NCI-H1417 treated with DMSO at 0.1 percent for 48 hours (cell line): ENCODE measurements around the gene RAB26.

ENCODE experiments used
- DNase-seq: peaks from one replicate; lab custom pipeline; 2025; lab: John Stamatoyannopoulos, UW

RAB26 gene

DNA sequence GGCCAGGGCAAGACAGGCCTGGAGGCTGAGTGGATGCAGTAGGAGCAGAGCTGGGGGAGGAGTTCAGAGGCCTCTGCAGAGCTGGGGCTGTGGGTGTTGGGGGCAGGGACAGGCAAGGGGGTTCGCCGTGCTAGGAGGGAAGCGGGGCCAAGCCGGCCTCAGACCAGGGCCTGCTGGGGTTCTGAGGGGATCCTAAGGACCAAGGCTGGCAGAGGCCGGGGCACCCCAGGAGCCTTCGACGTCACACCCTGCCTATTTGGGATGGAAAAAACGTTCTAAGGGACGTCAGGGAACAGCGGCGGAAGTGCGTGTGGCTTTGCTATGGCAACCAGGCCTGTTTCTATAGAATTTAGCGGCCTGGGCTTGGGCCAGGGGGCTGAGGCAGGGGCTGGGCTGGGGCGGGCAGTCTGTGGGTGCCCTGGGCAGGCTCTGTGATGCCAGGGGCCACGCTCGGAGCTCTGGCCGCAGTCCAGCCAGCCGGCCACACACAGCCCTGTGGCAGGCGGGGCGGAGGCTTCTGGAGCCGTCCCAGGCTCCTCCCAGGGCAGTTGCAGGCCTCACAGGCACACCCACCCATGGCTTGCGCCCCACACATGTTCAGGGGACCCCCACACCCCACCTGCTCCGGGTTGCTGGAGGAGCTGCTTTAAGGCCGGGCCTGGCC, 10.9 kb downstream of the RAB26 start:
- no peak for DNase-seq

DNA sequence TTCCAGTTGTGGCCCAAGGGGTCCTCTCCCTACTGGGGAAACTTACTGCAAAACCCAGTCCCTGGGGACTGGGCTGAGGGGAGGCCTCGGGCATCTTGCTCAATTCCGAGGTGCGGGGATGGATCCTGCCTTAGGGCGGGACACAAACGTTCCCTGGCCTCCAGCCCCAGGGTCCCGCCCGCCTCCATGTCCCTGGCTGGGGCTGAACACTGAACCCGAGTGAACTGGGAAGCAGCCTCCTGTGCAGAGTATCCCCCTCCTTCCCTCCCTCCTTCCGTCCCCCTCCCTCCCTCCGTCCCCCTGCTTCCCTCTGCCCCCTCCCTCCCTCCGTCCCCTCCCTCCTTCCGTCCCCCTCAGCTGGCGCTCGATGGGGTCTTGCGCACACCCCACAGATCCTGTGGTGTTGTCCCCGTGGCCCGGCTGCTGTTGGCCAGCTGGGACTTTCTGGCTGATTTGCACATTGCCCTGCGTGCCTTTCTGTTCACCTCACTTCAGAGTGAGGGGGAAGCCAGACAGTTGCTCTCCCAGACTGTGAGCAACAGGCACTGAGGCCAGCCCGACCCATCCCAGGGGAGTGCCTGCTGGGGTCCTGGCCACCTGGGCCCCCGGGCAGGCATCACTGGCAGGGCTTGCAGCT, 12.6 kb downstream of the RAB26 start:
- no peak for DNase-seq

DNA sequence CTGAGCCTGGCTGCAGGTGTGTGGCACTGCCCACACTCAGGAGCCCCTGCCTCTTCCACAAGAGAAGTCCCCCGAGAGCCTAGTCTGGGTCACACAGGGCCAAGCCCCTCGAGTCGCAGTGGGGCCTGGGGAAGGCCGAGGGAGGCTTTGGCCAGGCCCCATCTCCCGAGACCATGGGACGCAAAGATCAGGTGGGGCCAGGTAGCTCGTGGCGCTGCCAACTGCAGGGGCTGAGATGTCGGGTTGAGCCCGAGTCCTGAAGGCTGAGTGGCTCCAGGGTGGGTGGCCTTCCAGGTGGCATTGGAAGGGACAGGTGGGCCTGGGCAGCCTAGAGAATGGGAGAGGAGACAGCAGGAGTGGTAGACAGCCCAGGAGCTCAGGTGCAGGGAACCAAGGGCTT, 13.5 kb downstream of the RAB26 start:
- no peak for DNase-seq

DNA sequence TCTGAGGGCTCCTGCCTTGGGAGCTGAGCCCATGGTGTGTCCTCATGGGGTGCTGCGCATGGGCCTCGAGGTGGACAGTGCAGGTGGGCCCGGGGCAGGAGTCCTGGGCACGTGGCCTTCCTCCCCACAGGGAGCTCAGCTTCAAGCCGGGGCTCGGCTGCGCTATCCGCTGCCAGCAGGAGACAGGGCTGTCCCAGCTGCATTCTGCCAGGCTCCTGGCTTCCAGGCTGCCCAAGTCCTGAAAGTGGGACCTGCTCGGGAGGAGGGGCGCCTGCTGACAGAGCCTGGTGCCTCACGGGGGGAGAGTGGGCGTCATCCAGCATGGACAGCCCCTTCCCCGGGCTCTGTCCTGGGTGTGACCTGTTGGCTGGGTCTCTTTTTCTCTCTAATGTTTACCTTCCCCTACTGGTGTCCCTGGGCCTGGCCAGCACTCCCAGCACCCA, 14.3 kb downstream of the RAB26 start:
- DNase-seq: no peak

DNA sequence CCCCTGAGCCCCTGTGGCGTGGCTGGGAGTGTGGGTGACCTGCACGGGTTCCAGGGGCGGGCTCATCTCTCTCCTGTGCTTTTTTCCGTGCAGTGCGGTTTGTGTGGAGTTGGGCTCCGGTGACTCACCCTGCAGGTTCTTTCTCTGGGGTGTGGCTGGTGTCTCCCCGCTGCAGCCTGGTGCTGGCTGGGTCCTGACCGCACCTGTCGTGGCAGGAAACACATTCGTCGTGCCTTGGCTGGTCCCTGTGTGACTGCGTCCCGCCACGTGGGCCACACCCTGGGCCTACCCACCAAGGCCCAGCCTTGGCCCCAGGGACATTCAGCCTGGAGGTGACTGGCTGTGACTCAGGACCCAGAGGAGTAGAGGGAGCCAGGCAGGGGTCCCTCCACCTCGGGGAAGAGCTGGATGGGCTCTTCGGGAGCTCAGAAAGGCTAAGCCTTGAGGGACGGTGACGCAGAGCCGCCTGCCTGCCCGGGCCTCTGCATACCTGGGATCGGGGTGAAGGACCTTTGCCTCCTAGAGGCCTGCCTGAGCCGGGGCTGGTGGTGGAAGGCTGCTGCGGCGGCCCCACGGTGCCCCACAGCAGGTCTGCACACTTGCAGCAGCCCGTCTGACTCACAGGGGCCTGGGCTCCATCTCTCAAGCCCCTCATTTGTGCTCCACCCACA, 14.9 kb downstream of the RAB26 start:
- DNase-seq: no peak

DNA sequence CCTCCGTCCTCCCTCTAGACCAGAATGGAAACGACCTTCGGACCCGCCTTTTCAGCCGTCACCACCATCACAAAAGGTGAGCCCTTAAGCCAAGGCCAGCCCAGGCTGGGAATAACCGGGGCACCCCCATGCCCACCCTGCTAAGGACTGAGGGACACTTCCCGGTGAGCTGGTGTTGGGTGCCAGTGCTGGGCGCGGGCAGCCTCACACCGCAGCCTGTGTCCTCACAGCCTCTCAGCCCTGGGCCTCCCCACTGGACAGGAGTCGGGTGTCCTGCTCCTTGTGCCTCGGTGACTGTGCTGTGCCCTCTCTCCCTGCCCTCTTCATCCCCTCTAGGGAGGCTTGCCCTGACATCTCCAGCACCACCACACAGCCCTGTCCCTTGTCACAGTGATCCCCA, 17.4 kb downstream of the RAB26 start:
- no peak for DNase-seq

DNA sequence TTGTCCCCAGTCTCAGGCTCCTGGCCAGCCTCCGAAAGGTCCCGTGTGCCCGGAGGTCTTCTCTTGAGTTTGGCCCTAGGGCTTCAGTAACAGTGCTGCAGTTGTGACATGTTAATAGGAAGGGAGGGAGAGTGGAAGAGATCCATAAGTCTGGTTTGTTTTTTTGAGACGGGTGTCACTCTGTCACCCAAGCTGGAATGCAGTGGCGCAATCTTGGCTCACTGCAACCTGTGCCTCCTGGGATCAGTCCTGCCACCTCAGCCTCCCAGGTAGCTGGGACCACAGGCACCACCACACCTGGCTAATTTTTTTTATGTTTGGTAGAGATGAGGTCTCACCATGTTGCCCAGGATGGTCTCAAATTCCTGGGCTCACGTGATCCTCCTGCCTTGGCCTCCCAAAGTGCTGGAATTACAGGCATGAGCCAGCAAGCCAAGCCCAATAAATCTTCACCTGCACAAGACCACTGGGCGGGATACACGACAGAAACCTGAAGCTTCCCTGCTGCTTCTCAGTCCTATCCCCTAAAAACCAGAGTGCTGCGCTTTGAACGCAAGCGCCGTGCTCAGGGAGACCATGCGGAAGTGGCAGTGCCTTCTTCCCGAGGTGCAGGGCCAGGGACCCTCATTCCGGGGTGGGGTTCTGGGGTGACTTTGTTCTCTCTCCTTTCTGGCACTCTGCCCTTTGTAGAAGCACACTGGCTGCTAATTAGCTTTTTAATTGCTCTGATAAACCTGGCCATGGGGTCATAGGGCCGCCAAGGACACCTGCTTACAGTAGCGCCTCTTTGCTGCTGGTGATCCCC, 18.0 kb downstream of the RAB26 start:
- no peak for DNase-seq

DNA sequence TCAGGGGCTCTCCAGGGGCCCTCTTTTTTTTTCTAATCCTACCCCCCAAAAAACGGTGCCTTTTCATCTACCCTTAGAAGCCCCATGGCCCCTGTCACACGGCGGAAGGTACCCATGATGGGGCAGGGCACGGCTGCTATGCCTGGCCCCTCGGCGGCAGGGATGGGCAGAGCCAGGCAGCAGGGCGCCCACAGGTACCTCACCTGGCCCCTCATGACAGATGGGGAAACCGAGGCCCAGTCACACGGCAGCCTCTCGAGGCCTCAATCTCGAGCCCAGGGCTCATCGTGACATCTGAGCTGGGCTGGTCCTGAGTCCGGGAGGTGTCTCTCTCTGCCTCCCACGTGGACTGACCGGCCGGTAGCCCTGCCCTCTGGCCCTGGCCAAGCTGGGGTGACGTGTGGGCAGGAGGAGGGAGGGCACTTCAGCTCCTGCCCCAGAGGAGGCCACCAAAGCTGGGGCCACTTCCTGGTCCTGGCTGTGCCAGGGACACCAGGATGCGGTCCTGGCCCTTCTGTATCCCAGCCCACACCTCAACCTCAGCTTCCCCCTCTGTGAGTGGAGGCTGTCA, 18.7 kb downstream of the RAB26 start:
- no peak for DNase-seq

DNA sequence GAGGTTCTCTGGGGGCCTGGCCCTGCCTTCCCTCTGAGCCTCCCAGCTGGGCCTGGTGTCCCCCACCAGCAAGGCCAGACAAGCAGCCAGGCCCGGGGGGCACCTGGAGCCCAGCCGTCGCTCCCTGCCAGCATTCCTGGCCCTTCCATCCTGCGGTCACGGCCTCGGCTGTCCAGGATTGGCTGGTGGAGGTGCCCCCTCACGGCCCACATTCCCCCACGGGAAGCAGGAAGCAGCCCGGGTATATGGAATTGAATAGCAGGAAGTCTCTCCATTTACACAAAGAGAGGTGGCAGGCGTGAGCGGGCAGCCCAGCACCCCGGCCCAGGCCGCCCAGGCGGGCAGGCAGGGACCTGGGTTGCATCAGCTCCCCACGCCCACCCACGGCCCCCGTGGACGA, 21.7 kb downstream of the RAB26 start:
- no peak for DNase-seq

DNA sequence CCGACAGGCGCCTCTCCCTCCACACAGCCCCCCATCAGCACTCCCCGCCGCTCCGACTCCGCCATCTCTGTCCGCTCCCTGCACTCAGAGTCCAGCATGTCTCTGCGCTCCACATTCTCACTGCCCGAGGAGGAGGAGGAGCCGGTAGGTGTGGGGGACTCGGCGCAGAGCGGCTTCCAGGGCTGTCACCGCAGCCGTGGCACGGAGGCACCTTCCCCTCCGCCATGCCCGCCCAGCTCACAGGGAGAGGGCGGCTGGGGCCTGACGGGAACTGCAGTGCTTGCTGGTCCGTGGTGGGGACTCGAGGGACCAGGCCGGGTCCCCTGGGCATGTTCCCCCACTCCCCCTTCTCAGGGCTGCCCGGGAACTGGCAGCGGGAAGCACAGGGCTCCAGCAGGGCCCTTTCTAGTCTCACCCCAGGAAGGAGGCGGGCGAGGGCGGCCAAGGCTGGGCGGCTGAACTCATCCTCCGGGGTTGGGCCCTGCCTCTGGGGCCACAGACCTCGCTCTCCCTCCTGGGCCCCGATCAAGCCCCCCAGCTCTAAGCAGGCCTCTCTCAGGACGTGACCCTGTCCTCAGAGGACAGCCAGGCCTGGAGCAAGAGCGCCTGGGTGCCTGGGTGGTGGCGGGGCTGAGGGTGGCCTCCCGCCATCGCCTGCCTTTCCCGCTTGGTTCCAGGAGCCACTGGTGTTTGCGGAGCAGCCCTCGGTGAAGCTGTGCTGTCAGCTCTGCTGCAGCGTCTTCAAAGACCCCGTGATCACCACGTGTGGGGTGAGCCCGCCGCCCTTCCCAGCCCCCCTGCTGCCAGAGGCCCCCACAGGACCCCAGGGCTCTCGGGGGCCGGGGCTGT, 22.4 kb downstream of the RAB26 start:
- no peak for DNase-seq

DNA sequence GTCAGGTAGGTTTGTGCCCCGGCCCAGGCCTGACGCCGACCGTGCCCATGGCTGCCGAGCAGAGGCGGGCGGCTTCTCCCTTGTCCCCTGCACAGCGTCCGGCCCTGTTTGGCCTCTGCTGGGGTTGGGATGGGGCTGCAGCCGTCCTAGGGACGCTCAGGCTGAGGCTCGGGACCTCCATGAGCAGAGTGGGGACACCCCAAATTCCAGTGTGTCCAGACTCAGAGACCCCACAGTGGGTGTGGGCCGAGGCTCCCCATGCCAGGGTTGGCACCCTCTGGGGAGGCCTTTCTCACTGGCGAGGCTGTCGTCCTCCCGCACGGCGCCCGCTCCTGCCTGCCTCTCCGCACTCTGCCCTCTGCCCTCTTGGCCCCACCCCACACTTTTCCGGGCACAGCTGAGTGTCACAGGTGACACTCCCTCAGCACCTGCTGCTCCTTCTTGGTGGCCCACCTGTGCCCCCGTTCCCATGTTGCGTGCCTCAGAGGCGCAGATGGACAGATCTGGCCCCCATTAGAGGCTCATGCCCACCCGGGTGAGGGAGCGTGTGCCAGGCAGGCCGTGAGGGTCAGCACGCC, 23.3 kb downstream of the RAB26 start:
- DNase-seq: no peak

DNA sequence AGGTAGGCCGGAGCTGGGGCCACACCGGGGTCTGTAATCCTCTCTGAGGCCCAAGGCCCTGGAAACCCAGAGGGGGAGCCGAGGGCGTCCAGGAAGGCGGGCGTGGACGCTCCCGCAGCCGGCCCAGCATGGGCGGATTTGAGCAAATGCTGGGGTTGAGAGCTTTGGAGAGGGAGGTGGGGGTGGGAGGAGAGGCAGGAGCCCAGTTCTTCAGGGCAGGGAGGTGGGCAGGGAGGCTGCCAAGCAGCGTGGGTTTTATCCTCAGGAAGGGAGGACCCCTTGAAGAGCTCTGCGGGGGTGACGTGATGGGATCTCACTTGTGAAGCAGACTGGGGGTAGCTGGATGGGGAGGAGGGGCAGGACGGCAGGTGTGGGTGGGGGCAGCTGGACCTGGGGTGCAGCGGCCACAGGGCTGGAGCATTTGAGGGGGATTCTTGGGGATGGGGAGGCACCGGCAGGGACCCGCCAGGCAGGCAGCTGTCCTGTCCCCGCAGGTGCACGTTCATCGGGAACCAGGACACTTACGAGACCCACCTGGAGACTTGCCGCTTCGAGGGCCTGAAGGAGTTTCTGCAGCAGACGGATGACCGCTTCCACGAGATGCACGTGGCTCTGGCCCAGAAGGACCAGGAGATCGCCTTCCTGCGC, 24.4 kb downstream of the RAB26 start:
- no peak for DNase-seq

DNA sequence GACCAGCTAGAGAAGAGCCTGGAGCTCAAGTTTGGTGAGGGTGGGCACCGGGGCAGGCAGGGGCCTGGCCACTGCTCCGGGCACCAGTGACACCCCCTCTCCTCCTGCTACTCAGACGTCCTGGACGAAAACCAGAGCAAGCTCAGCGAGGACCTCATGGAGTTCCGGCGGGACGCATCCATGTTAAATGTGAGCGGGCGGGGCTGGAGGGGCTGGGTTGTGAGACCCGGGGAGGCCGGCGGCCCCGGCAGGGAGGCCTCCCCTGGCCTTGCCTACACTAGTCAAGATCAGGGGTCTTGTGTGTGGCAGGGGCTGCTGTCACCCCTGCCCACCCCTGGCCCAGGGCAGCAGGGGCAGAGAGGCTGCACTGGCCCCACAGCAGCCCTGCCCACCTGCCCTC, 24.9 kb downstream of the RAB26 start:
- DNase-seq: no peak

DNA sequence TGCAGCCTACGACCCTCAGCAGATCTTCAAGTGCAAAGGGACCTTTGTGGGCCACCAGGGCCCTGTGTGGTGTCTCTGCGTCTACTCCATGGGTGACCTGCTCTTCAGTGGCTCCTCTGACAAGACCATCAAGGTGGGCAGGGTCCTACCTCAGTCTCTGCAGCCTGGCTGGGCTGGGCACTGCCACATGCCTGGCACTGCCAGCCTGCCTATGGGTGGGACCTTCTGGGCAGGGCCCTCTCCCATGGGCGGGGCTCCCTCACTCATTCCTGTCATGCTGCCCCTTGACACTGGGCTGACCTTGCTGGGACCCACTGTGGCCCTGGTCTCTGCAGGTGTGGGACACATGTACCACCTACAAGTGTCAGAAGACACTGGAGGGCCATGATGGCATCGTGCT, 25.5 kb downstream of the RAB26 start:
- DNase-seq: no peak

DNA sequence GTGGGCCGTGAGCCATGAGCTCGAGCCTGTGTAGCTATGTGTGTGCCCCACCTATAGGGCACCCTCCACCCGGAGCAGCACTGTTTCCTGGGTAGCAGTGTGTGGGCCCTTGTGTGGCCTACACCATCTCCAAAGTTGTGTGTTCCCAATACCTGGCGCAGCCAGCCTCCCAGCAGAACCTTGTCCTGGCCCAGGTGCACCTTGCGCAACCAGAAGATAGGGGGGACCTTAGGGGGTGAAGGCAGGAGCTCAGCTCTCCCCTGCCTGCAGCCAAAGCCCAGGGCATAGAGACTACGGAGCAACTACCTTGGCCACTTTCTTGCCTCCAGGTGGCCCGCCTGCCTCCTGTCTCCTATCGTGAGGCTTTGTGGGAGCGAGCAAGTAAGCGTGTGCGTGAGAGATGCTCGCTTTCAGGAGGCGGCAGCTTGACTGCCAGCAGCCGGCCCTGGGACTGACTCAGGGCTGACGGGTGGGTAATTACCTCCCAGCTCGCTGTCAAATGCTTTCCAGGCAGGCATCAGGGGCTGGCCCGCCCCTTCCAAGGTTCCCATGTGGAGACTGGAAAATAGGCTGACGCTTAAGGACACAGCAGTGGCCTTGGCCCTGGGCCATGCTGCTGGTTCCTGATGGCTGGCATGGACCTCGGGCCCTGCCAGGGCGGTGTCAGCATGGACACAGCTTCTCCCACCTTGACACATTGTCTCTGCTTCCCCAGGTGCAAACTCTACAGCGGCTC, 26.1 kb downstream of the RAB26 start:
- no peak for DNase-seq

DNA sequence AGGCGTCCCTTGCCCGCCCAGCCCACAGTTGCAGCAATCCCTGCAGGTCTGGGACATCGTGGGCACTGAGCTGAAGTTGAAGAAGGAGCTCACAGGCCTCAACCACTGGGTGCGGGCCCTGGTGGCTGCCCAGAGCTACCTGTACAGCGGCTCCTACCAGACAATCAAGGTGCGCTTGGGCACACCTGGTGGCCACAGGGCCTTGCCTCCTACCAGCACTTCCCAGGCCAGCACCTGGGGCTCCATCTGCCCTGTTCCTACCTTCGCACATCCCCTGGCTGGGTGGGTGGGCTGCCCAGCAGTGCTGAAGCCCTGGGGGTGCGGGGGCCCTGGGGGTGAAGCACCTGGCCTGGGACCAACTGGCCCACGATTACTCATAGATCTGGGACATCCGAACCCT, 27.0 kb downstream of the RAB26 start:
- DNase-seq: no peak

DNA sequence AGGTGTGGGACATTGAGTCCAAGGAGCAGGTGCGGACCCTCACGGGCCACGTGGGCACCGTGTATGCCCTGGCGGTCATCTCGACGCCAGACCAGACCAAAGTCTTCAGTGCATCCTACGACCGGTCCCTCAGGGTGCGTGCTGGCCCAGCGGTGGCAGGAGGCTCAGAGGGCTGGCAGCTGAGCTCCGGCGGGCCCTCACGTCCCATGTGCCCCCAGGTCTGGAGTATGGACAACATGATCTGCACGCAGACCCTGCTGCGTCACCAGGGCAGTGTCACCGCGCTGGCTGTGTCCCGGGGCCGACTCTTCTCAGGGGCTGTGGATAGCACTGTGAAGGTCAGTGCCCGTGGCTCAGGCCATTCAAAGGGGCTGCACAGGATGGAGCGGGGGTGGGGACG, 27.6 kb downstream of the RAB26 start:
- DNase-seq: no peak

DNA sequence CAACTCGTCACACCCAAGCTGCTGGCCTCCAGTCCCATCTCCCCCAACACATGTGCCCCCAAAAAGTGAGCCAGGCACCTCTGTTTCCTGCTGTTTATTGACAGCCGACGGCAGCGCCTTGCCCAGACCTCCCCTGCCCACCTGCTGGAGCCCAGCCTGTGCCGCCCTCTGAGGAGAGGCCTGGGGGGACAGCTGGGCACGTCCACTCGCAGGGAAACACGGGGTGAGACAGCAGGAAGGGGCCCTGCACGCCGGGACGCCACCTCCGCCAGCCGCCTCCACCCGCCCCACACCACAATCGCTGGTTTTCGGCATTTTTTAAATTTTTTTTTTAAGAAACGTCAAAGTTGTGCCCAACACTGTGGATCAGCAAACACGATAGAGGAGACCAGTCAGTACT, 28.7 kb downstream of the RAB26 start:
- DNase-seq: no peak

DNA sequence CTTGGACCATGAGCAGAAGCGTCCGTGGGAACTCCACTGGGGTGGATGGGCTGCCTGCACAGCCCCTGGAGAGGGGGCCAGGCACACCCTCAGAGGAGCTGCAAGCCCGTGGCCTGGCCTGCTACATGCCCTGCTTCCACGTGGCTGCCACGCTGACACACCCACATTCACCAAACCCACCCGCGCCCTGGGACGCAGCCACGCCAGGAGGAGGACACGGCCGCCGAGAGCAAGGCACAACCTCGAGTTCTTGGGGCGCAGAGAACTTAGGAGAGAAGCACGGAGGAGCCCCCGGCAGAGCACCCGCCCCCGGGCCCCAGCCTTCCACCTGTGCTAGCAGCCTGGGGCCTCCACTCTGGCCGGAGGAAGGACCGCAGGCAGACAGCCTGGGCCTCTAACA, 29.1 kb downstream of the RAB26 start:
- DNase-seq: no peak
